Hepatic stellate cell (primary cell): Measurements from ENCODE around the gene GJC2.
A peak's percentile ranks its signal among the peaks of the same experiment; 100 is the strongest.

ENCODE experiments used
- DNase-seq: peaks from one replicate; pipeline ENCODE4 v3.0.0; 2011; ENCODE audit warnings: low spot score

GJC2 gene

GRCh38 chr1:228145463-228146416 is 4.0 kb upstream of the GJC2 start:
- DNase-seq, result no peak

- DNase-seq, result no peak
Measured at GRCh38 chr1:228146417-228147150, 3.1 kb upstream of the GJC2 start.

GRCh38 chr1:228147151-228147693 is 2.5 kb upstream of the GJC2 start:
- no peak for DNase-seq

- no peak for DNase-seq
Measured at GRCh38 chr1:228147768-228148167, 2.0 kb upstream of the GJC2 start.

GRCh38 chr1:228148196-228148861 is 1.4 kb upstream of the GJC2 start:
- DNase-seq, result no peak

GRCh38 chr1:228148935-228149405 is 760 bp upstream of the GJC2 start:
- no peak for DNase-seq

- DNase-seq, result no peak
Measured at GRCh38 chr1:228150120-228150460, 360 bp downstream of the GJC2 start.

- DNase-seq, result peak; percentile 73
Measured at GRCh38 chr1:228150461-228151179, 890 bp downstream of the GJC2 start.

- no peak for DNase-seq
Measured at GRCh38 chr1:228151180-228151925, 1.6 kb downstream of the GJC2 start.

- no peak for DNase-seq
Measured at GRCh38 chr1:228152097-228152917, 2.6 kb downstream of the GJC2 start.

GRCh38 chr1:228152918-228153258 is 3.2 kb downstream of the GJC2 start:
- no peak for DNase-seq

GRCh38 chr1:228154021-228154669 is 4.4 kb downstream of the GJC2 start:
- no peak for DNase-seq

- DNase-seq, result no peak
Measured at GRCh38 chr1:228154670-228155571, 5.2 kb downstream of the GJC2 start.

- DNase-seq, result no peak
Measured at GRCh38 chr1:228155596-228156514, 6.1 kb downstream of the GJC2 start.

GRCh38 chr1:228156515-228156881 is 6.8 kb downstream of the GJC2 start:
- no peak for DNase-seq

- DNase-seq, result no peak
Measured at GRCh38 chr1:228156941-228157728, 7.4 kb downstream of the GJC2 start.

GRCh38 chr1:228157729-228158126 is 8.0 kb downstream of the GJC2 start:
- no peak for DNase-seq
